HepG2 (cell line): ENCODE data around the gene HOXC5. TPM values are rescaled to one million over a fixed set of nuclear protein-coding genes. Genes with fewer than 3 reads are reported as not detected.

Experiments used
- ARNT2 ChIP-seq: sonication (generic); formaldehyde crosslinking; IDR thresholded peaks from 2 replicates; pipeline ENCODE4 v1.8.0; 2022; ENCODE audit warnings: mild to moderate bottlenecking, low read depth, missing genetic modification reagents, moderate library complexity
- HMGA1 ChIP-seq: sonication (generic); formaldehyde crosslinking; conservative IDR thresholded peaks from 2 replicates; pipeline ENCODE4 v1.4.0; 2020; ENCODE audit warnings: missing genetic modification reagents
- SRF ChIP-seq: IDR thresholded peaks from 2 replicates; pipeline ENCODE4 v1.6.1; 2011; ENCODE audit warnings: mild to moderate bottlenecking, low read depth, low read length, moderate library complexity
- SRSF4 ChIP-seq: fragments of 200-400 bp; formaldehyde crosslinking; IDR thresholded peaks from one replicate; pipeline ENCODE4 v1.6.1; 2018; ENCODE audit warnings: mild to moderate bottlenecking, low read depth, low read length, moderate library complexity; ENCODE audit not compliant: poor library complexity, severe bottlenecking
- TBP ChIP-seq: sonication (generic); formaldehyde crosslinking; IDR thresholded peaks from 2 replicates; pipeline ENCODE4 v1.5.0; 2020; ENCODE audit warnings: missing genetic modification reagents
- ZBTB3 ChIP-seq: sonication (generic); formaldehyde crosslinking; IDR thresholded peaks from 2 replicates; pipeline ENCODE4 v1.4.0; 2020; ENCODE audit warnings: low read depth, mild to moderate bottlenecking, moderate library complexity, missing genetic modification reagents, borderline replicate concordance
- ZNF431 ChIP-seq: sonication (generic); formaldehyde crosslinking; IDR thresholded peaks from 2 replicates; pipeline ENCODE4 v1.9.0; 2022; ENCODE audit warnings: missing genetic modification reagents, low read depth, mild to moderate bottlenecking, borderline replicate concordance
- ZNF788 ChIP-seq: sonication (generic); formaldehyde crosslinking; IDR thresholded peaks from 2 replicates; pipeline ENCODE4 v1.5.0; 2020; ENCODE audit warnings: mild to moderate bottlenecking, missing genetic modification reagents, borderline replicate concordance
- polyA plus RNA-seq, 8 experiments: library from polyadenylated mRNA; depleted of rRNA in 3 of 8; stranded (reverse) in 7 of 8; unstranded in 1 of 8; fragments of >200 nt; fragmentation: Illumina TruSeq in 4 of 8; extraction: Trizol in 4 of 8; gene quantifications; 2 replicates each; pipeline versions ENCODE4 v1.2.1 to v1.2.3, GENCODE V29; 2011 to 2016; ENCODE audit warnings: low read depth in 4 of 8, missing spikeins in 1 of 8, mixed read lengths in 1 of 8; ENCODE audit not compliant: insufficient read depth in 1 of 8
- total RNA-seq, 5 experiments: library from RNA; depleted of rRNA; stranded (reverse); fragments of >200 nt; fragmentation: Illumina TruSeq; extraction: Trizol; gene quantifications; 2 replicates each; pipeline ENCODE4 v1.2.3, GENCODE V29; 2016; ENCODE audit warnings: low read depth in 1 of 5
- TF ChIP-seq, protein P1 (sequence below): sonication (generic); formaldehyde crosslinking; IDR thresholded peaks from 2 replicates; pipeline ENCODE4 v1.4.0; 2020; ENCODE audit warnings: missing genetic modification reagents
- TF ChIP-seq, protein P2 (sequence below): sonication (generic); IDR thresholded peaks from 2 replicates; pipeline ENCODE4 v1.6.1; 2016; ENCODE audit warnings: low read depth, borderline replicate concordance
- TF ChIP-seq, protein P3 (sequence below), 2 experiments: sonication (generic) in 1 of 2; formaldehyde crosslinking in 1 of 2; IDR thresholded peaks; 2 replicates each; pipeline versions ENCODE4 v1.6.1 to v1.9.0; 2014 to 2022; ENCODE audit warnings: antibody characterized with exemption in 1 of 2, borderline replicate concordance in 1 of 2, inconsistent platforms in 1 of 2, low read depth in 1 of 2, missing genetic modification reagents in 1 of 2
- TF ChIP-seq, protein P4 (sequence below): sonication (generic); formaldehyde crosslinking; IDR thresholded peaks from 2 replicates; pipeline ENCODE4 v1.4.0; 2020; ENCODE audit warnings: missing genetic modification reagents, borderline replicate concordance

The HOXC5 gene
- total and polyA plus RNA-seq, 2 of the 13 experiments (the other 11 are each of a cell fraction or from before 2014, with no cell fraction given), result not detected

DNA sequence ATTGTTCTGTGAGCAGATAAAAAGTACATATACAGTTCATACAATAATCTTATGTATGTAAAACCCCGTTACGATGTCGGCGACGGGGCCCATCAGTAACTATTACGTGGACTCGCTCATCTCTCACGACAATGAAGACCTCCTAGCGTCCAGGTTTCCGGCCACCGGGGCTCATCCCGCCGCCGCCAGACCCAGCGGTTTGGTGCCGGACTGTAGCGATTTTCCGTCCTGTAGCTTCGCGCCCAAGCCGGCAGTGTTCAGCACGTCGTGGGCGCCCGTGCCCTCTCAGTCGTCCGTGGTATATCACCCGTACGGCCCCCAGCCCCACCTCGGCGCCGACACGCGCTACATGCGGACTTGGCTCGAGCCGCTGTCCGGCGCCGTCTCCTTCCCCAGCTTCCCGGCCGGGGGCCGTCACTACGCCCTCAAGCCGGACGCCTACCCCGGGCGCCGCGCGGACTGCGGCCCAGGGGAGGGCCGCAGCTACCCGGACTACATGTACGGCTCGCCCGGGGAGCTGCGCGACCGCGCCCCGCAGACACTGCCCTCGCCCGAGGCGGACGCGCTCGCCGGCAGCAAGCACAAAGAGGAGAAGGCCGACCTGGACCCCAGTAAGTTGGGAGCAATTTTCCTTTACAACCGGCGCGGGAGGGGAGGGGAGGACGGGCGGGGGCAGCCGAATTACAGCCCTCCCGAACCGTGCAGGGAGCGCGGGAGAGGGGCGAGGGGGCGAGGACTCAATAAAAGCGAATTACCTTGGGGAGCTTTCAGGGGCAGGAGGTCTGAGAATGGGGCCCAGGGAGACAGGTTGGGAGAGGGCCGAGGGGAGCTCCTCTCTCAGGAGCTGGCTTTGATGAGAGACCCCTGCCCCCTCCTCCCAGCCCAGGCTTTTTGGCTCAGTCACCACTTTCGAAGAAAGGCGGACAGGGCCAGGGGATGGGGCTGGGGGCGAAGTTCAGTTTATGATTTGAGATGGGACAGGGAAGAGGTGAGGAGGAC lies 32.4 kb upstream of the HOXC5 start, which contains the start of gene HOXC9 (continued):
- TF ChIP-seq, protein P1, sequence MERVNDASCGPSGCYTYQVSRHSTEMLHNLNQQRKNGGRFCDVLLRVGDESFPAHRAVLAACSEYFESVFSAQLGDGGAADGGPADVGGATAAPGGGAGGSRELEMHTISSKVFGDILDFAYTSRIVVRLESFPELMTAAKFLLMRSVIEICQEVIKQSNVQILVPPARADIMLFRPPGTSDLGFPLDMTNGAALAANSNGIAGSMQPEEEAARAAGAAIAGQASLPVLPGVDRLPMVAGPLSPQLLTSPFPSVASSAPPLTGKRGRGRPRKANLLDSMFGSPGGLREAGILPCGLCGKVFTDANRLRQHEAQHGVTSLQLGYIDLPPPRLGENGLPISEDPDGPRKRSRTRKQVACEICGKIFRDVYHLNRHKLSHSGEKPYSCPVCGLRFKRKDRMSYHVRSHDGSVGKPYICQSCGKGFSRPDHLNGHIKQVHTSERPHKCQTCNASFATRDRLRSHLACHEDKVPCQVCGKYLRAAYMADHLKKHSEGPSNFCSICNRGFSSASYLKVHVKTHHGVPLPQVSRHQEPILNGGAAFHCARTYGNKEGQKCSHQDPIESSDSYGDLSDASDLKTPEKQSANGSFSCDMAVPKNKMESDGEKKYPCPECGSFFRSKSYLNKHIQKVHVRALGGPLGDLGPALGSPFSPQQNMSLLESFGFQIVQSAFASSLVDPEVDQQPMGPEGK (CRISPR knock-in tag), result peak; percentile 26; the same call in 1 of the 2 replicates
- TF ChIP-seq ZBTB3 (CRISPR knock-in tag) (no peak), HMGA1 (CRISPR knock-in tag) (no peak), SRSF4 (no peak), SRF (no peak), TBP (CRISPR knock-in tag) (no peak), ZNF431 (CRISPR knock-in tag) (no peak), ZNF788 (CRISPR knock-in tag) (no peak), ARNT2 (CRISPR knock-in tag) (no peak; the same call in 1 of the 2 replicates)
- TF ChIP-seq, protein P2, sequence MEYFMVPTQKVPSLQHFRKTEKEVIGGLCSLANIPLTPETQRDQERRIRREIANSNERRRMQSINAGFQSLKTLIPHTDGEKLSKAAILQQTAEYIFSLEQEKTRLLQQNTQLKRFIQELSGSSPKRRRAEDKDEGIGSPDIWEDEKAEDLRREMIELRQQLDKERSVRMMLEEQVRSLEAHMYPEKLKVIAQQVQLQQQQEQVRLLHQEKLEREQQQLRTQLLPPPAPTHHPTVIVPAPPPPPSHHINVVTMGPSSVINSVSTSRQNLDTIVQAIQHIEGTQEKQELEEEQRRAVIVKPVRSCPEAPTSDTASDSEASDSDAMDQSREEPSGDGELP, result no peak
- TF ChIP-seq, protein P3, sequence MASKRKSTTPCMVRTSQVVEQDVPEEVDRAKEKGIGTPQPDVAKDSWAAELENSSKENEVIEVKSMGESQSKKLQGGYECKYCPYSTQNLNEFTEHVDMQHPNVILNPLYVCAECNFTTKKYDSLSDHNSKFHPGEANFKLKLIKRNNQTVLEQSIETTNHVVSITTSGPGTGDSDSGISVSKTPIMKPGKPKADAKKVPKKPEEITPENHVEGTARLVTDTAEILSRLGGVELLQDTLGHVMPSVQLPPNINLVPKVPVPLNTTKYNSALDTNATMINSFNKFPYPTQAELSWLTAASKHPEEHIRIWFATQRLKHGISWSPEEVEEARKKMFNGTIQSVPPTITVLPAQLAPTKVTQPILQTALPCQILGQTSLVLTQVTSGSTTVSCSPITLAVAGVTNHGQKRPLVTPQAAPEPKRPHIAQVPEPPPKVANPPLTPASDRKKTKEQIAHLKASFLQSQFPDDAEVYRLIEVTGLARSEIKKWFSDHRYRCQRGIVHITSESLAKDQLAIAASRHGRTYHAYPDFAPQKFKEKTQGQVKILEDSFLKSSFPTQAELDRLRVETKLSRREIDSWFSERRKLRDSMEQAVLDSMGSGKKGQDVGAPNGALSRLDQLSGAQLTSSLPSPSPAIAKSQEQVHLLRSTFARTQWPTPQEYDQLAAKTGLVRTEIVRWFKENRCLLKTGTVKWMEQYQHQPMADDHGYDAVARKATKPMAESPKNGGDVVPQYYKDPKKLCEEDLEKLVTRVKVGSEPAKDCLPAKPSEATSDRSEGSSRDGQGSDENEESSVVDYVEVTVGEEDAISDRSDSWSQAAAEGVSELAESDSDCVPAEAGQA (IDR thresholded peaks at IDR 0.05; ENCODE audit: low read depth), result no peak
- TF ChIP-seq, protein P3 (CRISPR knock-in tag; IDR thresholded peaks at IDR 0.05; ENCODE audit: borderline replicate concordance), result no peak
- TF ChIP-seq, protein P4, sequence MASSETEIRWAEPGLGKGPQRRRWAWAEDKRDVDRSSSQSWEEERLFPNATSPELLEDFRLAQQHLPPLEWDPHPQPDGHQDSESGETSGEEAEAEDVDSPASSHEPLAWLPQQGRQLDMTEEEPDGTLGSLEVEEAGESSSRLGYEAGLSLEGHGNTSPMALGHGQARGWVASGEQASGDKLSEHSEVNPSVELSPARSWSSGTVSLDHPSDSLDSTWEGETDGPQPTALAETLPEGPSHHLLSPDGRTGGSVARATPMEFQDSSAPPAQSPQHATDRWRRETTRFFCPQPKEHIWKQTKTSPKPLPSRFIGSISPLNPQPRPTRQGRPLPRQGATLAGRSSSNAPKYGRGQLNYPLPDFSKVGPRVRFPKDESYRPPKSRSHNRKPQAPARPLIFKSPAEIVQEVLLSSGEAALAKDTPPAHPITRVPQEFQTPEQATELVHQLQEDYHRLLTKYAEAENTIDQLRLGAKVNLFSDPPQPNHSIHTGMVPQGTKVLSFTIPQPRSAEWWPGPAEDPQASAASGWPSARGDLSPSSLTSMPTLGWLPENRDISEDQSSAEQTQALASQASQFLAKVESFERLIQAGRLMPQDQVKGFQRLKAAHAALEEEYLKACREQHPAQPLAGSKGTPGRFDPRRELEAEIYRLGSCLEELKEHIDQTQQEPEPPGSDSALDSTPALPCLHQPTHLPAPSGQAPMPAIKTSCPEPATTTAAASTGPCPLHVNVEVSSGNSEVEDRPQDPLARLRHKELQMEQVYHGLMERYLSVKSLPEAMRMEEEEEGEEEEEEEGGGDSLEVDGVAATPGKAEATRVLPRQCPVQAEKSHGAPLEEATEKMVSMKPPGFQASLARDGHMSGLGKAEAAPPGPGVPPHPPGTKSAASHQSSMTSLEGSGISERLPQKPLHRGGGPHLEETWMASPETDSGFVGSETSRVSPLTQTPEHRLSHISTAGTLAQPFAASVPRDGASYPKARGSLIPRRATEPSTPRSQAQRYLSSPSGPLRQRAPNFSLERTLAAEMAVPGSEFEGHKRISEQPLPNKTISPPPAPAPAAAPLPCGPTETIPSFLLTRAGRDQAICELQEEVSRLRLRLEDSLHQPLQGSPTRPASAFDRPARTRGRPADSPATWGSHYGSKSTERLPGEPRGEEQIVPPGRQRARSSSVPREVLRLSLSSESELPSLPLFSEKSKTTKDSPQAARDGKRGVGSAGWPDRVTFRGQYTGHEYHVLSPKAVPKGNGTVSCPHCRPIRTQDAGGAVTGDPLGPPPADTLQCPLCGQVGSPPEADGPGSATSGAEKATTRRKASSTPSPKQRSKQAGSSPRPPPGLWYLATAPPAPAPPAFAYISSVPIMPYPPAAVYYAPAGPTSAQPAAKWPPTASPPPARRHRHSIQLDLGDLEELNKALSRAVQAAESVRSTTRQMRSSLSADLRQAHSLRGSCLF (CRISPR knock-in tag), result no peak
